A549 (cell line): ENCODE measurements around the gene LATS1. TPM values are rescaled to one million over a fixed set of nuclear protein-coding genes. Genes with fewer than 3 reads are reported as not detected.
A peak's percentile ranks its signal among the peaks of the same experiment; 100 is the strongest.

Experiments
- ATAC-seq, 2 experiments: fragments of 200-7000 bp in 1 of 2; fragments of >200 bp in 1 of 2; cut with Nextera tagmentation in 1 of 2; cut with Tn5 transposase in 1 of 2; 3 replicates each; pipeline versions ENCODE4 v1.8.0 to v1.9.1; 2018 to 2020; ENCODE audit warnings: mild to moderate bottlenecking in 1 of 2, moderate library complexity in 1 of 2
- CTCF ChIA-PET: fragments of 300-600 bp; sonication (Branson Sonifier 250); formaldehyde crosslinking; extraction: SDS; loops from one replicate; lab custom pipeline; 2021; ENCODE audit warnings: antibody characterized with exemption, inconsistent platforms; lab: Yijun Ruan, JAX
- POLR2A ChIA-PET: fragments of 350-600 bp; formaldehyde crosslinking; extraction: SDS; loops from one replicate; lab custom pipeline; 2021; ENCODE audit warnings: antibody characterized with exemption, inconsistent platforms; lab: Yijun Ruan, JAX
- DNase-seq, 2 experiments: peaks; one replicate each; pipeline versions ENCODE4 v3.0.0 to v3.0.0-alpha.2; 2011 to 2016; ENCODE audit warnings: low read depth in 1 of 2, low spot score in 1 of 2
- FAIRE-seq: peaks from 2 replicates; lab custom pipeline; 2011; peaks lifted over from hg19 to GRCh38; lab: Jason Lieb, UNC
- H3K27ac ChIP-seq, 2 experiments: fragments of >200 bp; sonication (Bioruptor Twin); formaldehyde crosslinking; 3 replicates each; pipeline ENCODE4 v1.5.1; 2016 to 2017
- H3K4me1 ChIP-seq: fragments of >200 bp; sonication (Bioruptor Twin); formaldehyde crosslinking; 3 replicates; pipeline ENCODE4 v1.6.1; 2016
- H3K4me2 ChIP-seq: fragments of >200 bp; sonication (Bioruptor Twin); formaldehyde crosslinking; 3 replicates; pipeline ENCODE4 v1.6.1; 2016
- H3K4me3 ChIP-seq: fragments of >200 bp; sonication (Bioruptor Twin); formaldehyde crosslinking; 3 replicates; pipeline ENCODE4 v1.5.1; 2016
- H3K9me3 ChIP-seq: fragments of >200 bp; sonication (Bioruptor Twin); formaldehyde crosslinking; 3 replicates; pipeline ENCODE4 v1.6.1; 2016
- ATOH8 ChIP-seq: fragments of 250-450 bp; sonication (Bioruptor Pico); IDR thresholded peaks from 2 replicates; pipeline ENCODE4 v1.5.0; 2020; ENCODE audit warnings: low read depth, mild to moderate bottlenecking, moderate library complexity
- CBX8 ChIP-seq: fragments of 200-600 bp; sonication (generic); IDR thresholded peaks from 2 replicates; pipeline ENCODE4 v1.6.1; 2016
- CEBPB ChIP-seq, 2 experiments: fragments of >200 bp in 1 of 2; sonication (Bioruptor Twin) in 1 of 2; formaldehyde crosslinking in 1 of 2; IDR thresholded peaks; 2 replicates each; pipeline ENCODE4 v1.6.1; 2012 to 2016
- CHD2 ChIP-seq: fragments of 150-350 bp; IDR thresholded peaks from 2 replicates; pipeline ENCODE4 v1.6.1; 2014; ENCODE audit warnings: low read length; ENCODE audit not compliant: partially characterized antibody
- E2F6 ChIP-seq: IDR thresholded peaks from 2 replicates; pipeline ENCODE4 v1.6.1; 2012; ENCODE audit warnings: low read depth, borderline replicate concordance
- EHF ChIP-seq: fragments of 250-450 bp; sonication (Bioruptor Pico); IDR thresholded peaks from 2 replicates; pipeline ENCODE4 v1.5.0; 2020; ENCODE audit warnings: mild to moderate bottlenecking
- FOSL2 ChIP-seq, 2 experiments: fragments of 450-650 bp in 1 of 2; fragments of >200 bp in 1 of 2; sonication (Bioruptor Twin) in 1 of 2; formaldehyde crosslinking; IDR thresholded peaks; 2 replicates each; pipeline versions ENCODE4 v1.5.0 to v1.6.1; 2016 to 2020; ENCODE audit warnings: mild to moderate bottlenecking in 1 of 2, moderate library complexity in 1 of 2
- FOXS1 ChIP-seq: fragments of 250-450 bp; sonication (Bioruptor Pico); IDR thresholded peaks from 2 replicates; pipeline ENCODE4 v1.5.0; 2020; ENCODE audit warnings: mild to moderate bottlenecking, moderate library complexity
- GATA3 ChIP-seq: IDR thresholded peaks from 2 replicates; pipeline ENCODE4 v1.6.1; 2012; ENCODE audit warnings: borderline replicate concordance
- HMGXB4 ChIP-seq: fragments of 250-450 bp; sonication (Bioruptor Pico); IDR thresholded peaks from 2 replicates; pipeline ENCODE4 v1.5.0; 2021; ENCODE audit warnings: mild to moderate bottlenecking, moderate library complexity, borderline replicate concordance
- HOXB13 ChIP-seq: fragments of 250-450 bp; sonication (Bioruptor Pico); IDR thresholded peaks from 2 replicates; pipeline ENCODE4 v1.5.0; 2020; ENCODE audit warnings: low read depth, mild to moderate bottlenecking, moderate library complexity
- JUN ChIP-seq, 2 experiments: fragments of >200 bp; sonication (Bioruptor Twin); formaldehyde crosslinking; IDR thresholded peaks; 2 replicates in 1 of 2; 3 replicates in 1 of 2; pipeline ENCODE4 v1.6.1; 2016 to 2017
- JUNB ChIP-seq: fragments of >200 bp; sonication (Bioruptor Twin); formaldehyde crosslinking; IDR thresholded peaks from 2 replicates; pipeline ENCODE4 v1.6.1; 2016
- KDM5A ChIP-seq: fragments of 200-600 bp; sonication (generic); IDR thresholded peaks from 2 replicates; pipeline ENCODE4 v1.6.1; 2016; ENCODE audit warnings: antibody characterized with exemption, mild to moderate bottlenecking
- MAFK ChIP-seq: fragments of 450-650 bp; IDR thresholded peaks from 2 replicates; pipeline ENCODE4 v1.6.1; 2014; ENCODE audit not compliant: partially characterized antibody
- MAX ChIP-seq: IDR thresholded peaks from 2 replicates; pipeline ENCODE4 v1.6.1; 2012
- MAZ ChIP-seq: fragments of 150-350 bp; IDR thresholded peaks from 2 replicates; pipeline ENCODE4 v1.6.1; 2014; ENCODE audit warnings: antibody characterized with exemption, low read depth, low read length, borderline replicate concordance
- MYC ChIP-seq: IDR thresholded peaks from 2 replicates; pipeline ENCODE4 v1.6.1; 2012; ENCODE audit warnings: mild to moderate bottlenecking, inconsistent platforms, low read length, improper control_type of control experiment, borderline replicate concordance
- NFE2L2 ChIP-seq: fragments of 150-350 bp; conservative IDR thresholded peaks from 2 replicates; pipeline ENCODE4 v1.6.1; 2014; ENCODE audit warnings: low read length
- NR3C1 ChIP-seq: fragments of >200 bp; sonication (Bioruptor Twin); formaldehyde crosslinking; IDR thresholded peaks from 3 replicates; pipeline ENCODE4 v1.6.1; 2017
- PHF8 ChIP-seq: fragments of 200-600 bp; sonication (generic); IDR thresholded peaks from 2 replicates; pipeline ENCODE4 v1.6.1; 2016; ENCODE audit warnings: low read depth, mild to moderate bottlenecking, antibody characterized with exemption, moderate library complexity, borderline replicate concordance
- POLR2A ChIP-seq: IDR thresholded peaks from 2 replicates; pipeline ENCODE4 v1.6.1; 2012; ENCODE audit warnings: mild to moderate bottlenecking, low read length
- POLR2AphosphoS2 ChIP-seq: conservative IDR thresholded peaks from 2 replicates; pipeline ENCODE4 v1.6.1; 2012; ENCODE audit warnings: low read length, improper control_type of control experiment, inconsistent platforms
- REST ChIP-seq: fragments of 200-600 bp; sonication (generic); IDR thresholded peaks from 2 replicates; pipeline ENCODE4 v1.6.1; 2016; ENCODE audit warnings: antibody characterized with exemption, mild to moderate bottlenecking, moderate library complexity
- RNF2 ChIP-seq: fragments of 200-600 bp; sonication (generic); IDR thresholded peaks from 2 replicates; pipeline ENCODE4 v1.6.1; 2016; ENCODE audit warnings: low read depth, mild to moderate bottlenecking, antibody characterized with exemption, moderate library complexity, borderline replicate concordance
- TP53 ChIP-seq: fragments of 250-450 bp; sonication (Bioruptor Pico); IDR thresholded peaks from 2 replicates; pipeline ENCODE4 v1.5.0; 2021; ENCODE audit warnings: mild to moderate bottlenecking, moderate library complexity
- WGBS: methylation state at CpG from one replicate; pipeline ENCODE4 v1.1.6; 2017; ENCODE audit errors: missing lambda C conversion rate; 5-methylcytosine and 5-hydroxymethylcytosine counted together
- polyA minus RNA-seq: library from RNA; depleted of rRNA, polyadenylated mRNA; stranded (reverse); fragments of >200 nt; gene quantifications from 2 replicates; pipeline ENCODE4 v1.2.3, GENCODE V29; 2011; rRNA and poly(A)+ RNA removed
- polyA plus RNA-seq, 4 experiments: library from polyadenylated mRNA; depleted of rRNA in 3 of 4; stranded (reverse); fragments of >200 nt; fragmentation: RNase III in 1 of 4; extraction: RNeasy Plus Mini Kit Qiagen cat#74134 plus additional on column Dnase treatment in 1 of 4; gene quantifications; 2 replicates in 3 of 4; 3 replicates in 1 of 4; pipeline ENCODE4 v1.2.3, GENCODE V29; 2011 to 2017

LATS1 gene
- 18.5 and 19.8 TPM in 2 replicates for polyA plus RNA-seq (2011; rRNA removed)
- 4.0 and 4.7 TPM in 2 replicates for polyA plus RNA-seq (2012; cell fraction: cytosol; rRNA removed)
- polyA plus RNA-seq (2012; cell fraction: nucleus; rRNA removed) = 2.9 and 3.9 TPM in 2 replicates
- 6.1 to 6.6 TPM (median 6.2 TPM) in 3 replicates for polyA plus RNA-seq (2017; fragmentation: RNase III; extraction: RNeasy Plus Mini Kit Qiagen cat#74134 plus additional on column Dnase treatment)
- 27.2 and 28.4 TPM in 2 replicates for polyA minus RNA-seq

GRCh38 chr6:149717588-149718458 is at the start of gene LATS1:
Gene LATS1, minus strand, starts transcription at chr6:149718101. Its CDS starts 15,975 bp downstream, at chr6:149702126.
- peaks cover 7% of the 10 kb centered on the region; the same call in 1 of the 3 replicates for H3K4me1 ChIP-seq
- CTCF ChIA-PET = interaction anchor here (0.5 to 1.0 kb wide), 2 partner anchors 14 to 40 kb away, joined by 3 to 4 read pairs; no protein-coding TSS in a partner anchor
- ATAC-seq (peak; percentile 95 to 98), FAIRE-seq (no peak), DNase-seq (peak; percentile 66 to 79)
- WGBS = 3% methylated on average over 3 of the region's 82 CpGs
- POLR2A ChIA-PET = interaction anchor here (0.8 to 1.1 kb wide), 3 partner anchors 32 to 152 kb away, joined by 3 to 4 read pairs (median 3); partner anchors contain the start of genes GINM1 and PCMT1
- H3K9me3 ChIP-seq = no peaks in the 10 kb centered on the region
- peak within 1 kb of the TSS; percentile 80 for H3K4me3 ChIP-seq
- H3K4me2 ChIP-seq = peak within 1 kb of the TSS; percentile 94
- TF ChIP-seq NR3C1 (no peak), GATA3 (peak; percentile 27; the same call in 1 of the 2 replicates), ATOH8 (CRISPR knock-in tag) (0 out of 2 replicates have a peak, but pooled peaks have one; percentile 22), MAZ (no peak), KDM5A (peak; percentile 83), TP53 (no peak), NFE2L2 (no peak), FOXS1 (CRISPR knock-in tag) (0 out of 2 replicates have a peak, but pooled peaks have one; percentile 43), MYC (0 out of 2 replicates have a peak, but pooled peaks have one; percentile 40), POLR2A (peak; percentile 97), CEBPB (IDR thresholded peaks at IDR 0.05) (no peak), HOXB13 (CRISPR knock-in tag) (0 out of 2 replicates have a peak, but pooled peaks have one; percentile 33), REST (no peak; the same call in 1 of the 2 replicates), JUN (IDR thresholded peaks at IDR 0.05) (peak; percentile 73 to 95), CHD2 (no peak), MAFK (no peak), RNF2 (no peak), MAX (peak; percentile 64), CBX8 (no peak), JUNB (no peak), FOSL2 (IDR thresholded peaks at IDR 0.05) (no peak), FOSL2 (CRISPR knock-in tag; IDR thresholded peaks at IDR 0.05) (no peak), PHF8 (peak; percentile 68), EHF (0 out of 2 replicates have a peak, but pooled peaks have one; percentile 22), HMGXB4 (CRISPR knock-in tag) (0 out of 2 replicates have a peak, but pooled peaks have one; percentile 28), E2F6 (peak; percentile 75; the same call in 1 of the 2 replicates), POLR2AphosphoS2 (no peak)
- peak within 1 kb of the TSS; percentile 96 to 99 for H3K27ac ChIP-seq
